GM12891 (cell line): ENCODE data around the gene L1CAM.

ENCODE experiments used
- POLR2A ChIP-seq: IDR thresholded peaks from 2 replicates; pipeline ENCODE4 v1.6.1; 2011; ENCODE audit warnings: low read depth, low read length, control low read depth
- POLR2AphosphoS5 ChIP-seq: IDR thresholded peaks from 2 replicates; pipeline ENCODE4 v1.6.1; 2011; ENCODE audit warnings: low read depth, low read length, control low read depth
- TAF1 ChIP-seq: IDR thresholded peaks from 2 replicates; pipeline ENCODE4 v1.6.1; 2011; ENCODE audit warnings: low read depth, low read length, control low read depth

DNA sequence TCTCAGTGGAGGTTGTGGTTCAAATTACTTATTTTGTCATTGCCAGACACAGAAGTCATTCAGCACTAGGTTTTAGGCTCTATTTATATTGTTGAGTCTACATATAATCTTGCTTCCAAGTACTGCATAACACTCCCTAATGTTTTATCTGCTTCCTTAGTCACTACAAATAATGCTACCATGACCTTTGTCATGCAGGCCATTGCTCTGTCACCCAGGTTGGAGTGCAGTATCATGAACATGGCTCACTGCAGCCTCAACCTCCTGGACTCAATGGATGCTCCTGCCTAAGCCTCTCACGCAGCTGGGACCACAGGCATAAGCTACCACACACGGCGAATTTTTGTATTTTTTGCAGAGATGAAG lies 32.1 kb downstream of the L1CAM start:
- TF ChIP-seq POLR2A = no peak
- no peak for TF ChIP-seq POLR2AphosphoS5
- no peak for TF ChIP-seq TAF1
